Measurements from ENCODE around the gene XAGE3.

DNA sequence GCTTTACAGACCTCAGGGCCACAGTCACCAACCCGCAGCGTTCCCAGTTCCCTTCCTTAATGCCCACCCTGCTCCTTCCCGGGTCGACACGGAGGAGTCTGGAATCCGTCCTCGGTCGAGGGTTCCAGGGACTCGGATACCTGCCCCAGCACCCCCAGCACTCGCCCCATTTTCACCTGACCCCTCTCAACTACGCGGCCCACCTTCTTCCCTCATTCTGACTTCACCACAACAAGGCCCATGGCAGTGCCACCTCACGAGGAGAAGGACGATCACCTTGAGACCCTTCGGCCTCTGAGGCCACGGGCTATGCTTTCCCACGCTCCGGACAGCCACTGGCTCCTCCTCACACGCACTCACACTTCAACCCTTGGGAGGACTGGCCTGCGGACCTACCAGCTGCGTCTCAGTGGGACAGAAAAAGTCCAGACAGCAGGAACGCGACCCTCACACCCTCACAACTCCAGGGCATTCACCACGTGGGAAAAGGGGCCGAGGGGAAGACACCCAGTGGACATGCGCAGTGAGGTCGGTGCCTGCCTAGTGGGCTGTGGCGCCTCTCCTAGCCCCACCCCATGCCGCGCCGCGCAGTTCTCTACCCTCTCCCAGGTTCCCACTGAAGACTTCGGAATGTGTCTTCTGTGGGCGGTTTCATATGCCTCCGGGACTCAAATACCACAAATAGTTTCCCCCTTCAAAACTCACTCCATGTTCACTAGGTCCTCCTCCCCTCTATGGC, at the start of gene XAGE3:
- TF ChIP-seq POLR2A (IDR thresholded peaks at IDR 0.05), result no peak
- no peak for TF ChIP-seq POLR2AphosphoS5 (IDR thresholded peaks at IDR 0.05)
- TF ChIP-seq, protein P1, sequence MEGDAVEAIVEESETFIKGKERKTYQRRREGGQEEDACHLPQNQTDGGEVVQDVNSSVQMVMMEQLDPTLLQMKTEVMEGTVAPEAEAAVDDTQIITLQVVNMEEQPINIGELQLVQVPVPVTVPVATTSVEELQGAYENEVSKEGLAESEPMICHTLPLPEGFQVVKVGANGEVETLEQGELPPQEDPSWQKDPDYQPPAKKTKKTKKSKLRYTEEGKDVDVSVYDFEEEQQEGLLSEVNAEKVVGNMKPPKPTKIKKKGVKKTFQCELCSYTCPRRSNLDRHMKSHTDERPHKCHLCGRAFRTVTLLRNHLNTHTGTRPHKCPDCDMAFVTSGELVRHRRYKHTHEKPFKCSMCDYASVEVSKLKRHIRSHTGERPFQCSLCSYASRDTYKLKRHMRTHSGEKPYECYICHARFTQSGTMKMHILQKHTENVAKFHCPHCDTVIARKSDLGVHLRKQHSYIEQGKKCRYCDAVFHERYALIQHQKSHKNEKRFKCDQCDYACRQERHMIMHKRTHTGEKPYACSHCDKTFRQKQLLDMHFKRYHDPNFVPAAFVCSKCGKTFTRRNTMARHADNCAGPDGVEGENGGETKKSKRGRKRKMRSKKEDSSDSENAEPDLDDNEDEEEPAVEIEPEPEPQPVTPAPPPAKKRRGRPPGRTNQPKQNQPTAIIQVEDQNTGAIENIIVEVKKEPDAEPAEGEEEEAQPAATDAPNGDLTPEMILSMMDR (IDR thresholded peaks at IDR 0.05), result no peak
